ENCODE data around the gene VAV3. TPM values are rescaled to one million over a fixed set of nuclear protein-coding genes. Genes with fewer than 3 reads are reported as not detected.

VAV3 gene
- total RNA-seq, 1 donor from 2014 or later, result 1.8 TPM

GRCh38 chr1:107804134-107804533 lies 160.8 kb downstream of the VAV3 start:
- TF ChIP-seq CTCF (IDR thresholded peaks at IDR 0.05; ENCODE audit: unreplicated experiment), result no peak
- H3K27ac Mint-ChIP-seq, result no peak overlapping the region
- peaks cover 5% of the 10 kb centered on the region for H3K4me1 Mint-ChIP-seq (ENCODE audit: low read depth)
- no peaks in the 10 kb centered on the region for H3K36me3 Mint-ChIP-seq (ENCODE audit: insufficient read depth)
- no peak overlapping the region for H3K4me3 Mint-ChIP-seq (ENCODE audit: low read depth)
- H3K27me3 Mint-ChIP-seq, result no peaks in the 10 kb centered on the region
- DNase-seq (ENCODE audit: low spot score, unreplicated experiment), result no peak
- H3K9me3 Mint-ChIP-seq (ENCODE audit: low read depth), result peaks cover 11% of the 10 kb centered on the region

DNA sequence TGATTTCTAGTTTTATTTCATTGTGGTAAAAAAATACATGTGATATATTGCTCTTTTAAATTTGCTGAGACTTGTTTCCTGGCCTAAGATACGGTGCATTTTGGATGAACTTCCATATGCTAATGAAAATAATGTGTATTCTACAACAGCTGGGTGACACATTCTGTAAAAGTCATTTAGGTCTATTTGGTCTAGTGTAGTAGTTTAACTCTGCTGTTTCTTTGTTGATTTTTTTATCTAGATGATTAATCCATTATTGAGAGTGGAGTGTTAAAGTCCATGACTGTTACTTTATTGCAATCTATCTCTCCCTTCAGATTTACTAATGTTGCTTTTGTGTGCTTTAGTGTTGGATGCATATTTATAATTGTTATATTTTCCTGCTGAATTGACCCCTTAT lies 161.4 kb downstream of the VAV3 start:
- Mint-ChIP-seq H3K27me3 (no peaks in the 10 kb centered on the region), H3K27ac (no peak overlapping the region)

GRCh38 chr1:107802654-107803053 lies 162.3 kb downstream of the VAV3 start:
- H3K27me3 Mint-ChIP-seq, result no peaks in the 10 kb centered on the region
- no peak for TF ChIP-seq CTCF (IDR thresholded peaks at IDR 0.05; ENCODE audit: unreplicated experiment)
- DNase-seq (ENCODE audit: low spot score, unreplicated experiment), result no peak
- H3K27ac Mint-ChIP-seq, result no peak overlapping the region
- H3K4me3 Mint-ChIP-seq (ENCODE audit: low read depth), result no peak overlapping the region
- peaks cover 11% of the 10 kb centered on the region for H3K9me3 Mint-ChIP-seq (ENCODE audit: low read depth)
- peaks cover 5% of the 10 kb centered on the region for H3K4me1 Mint-ChIP-seq (ENCODE audit: low read depth)
- H3K36me3 Mint-ChIP-seq (ENCODE audit: insufficient read depth), result no peaks in the 10 kb centered on the region

More for the DNA sequence above, 161.4 kb downstream of the VAV3 start:
- Mint-ChIP-seq H3K4me3 (ENCODE audit: low read depth) (no peak overlapping the region), H3K4me1 (ENCODE audit: low read depth) (peaks cover 5% of the 10 kb centered on the region), H3K36me3 (ENCODE audit: insufficient read depth) (no peaks in the 10 kb centered on the region), H3K9me3 (ENCODE audit: low read depth) (peaks cover 11% of the 10 kb centered on the region)
- no peak for DNase-seq (ENCODE audit: low spot score, unreplicated experiment)
- no peak for TF ChIP-seq CTCF (IDR thresholded peaks at IDR 0.05; ENCODE audit: unreplicated experiment)

DNA sequence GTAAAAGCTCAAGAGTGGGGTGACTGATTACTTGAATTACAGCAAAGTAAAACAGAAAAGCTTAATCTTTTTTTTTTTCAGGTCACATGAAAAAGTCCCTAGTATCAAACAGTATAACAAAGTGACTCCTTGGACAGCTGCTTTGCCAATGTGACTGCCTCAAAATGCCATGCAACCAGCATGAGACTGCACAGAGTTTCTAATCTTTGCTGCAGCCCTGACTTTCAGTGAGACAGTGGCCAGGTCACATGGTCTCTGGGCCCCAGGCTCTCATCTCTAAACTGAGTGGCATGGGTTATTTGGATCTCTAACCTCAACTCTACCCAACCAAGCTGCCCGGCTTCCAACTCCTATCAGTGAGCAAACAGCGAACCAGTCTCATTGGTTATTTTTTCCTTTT lies 169.0 kb downstream of the VAV3 start:
- no peak overlapping the region for H3K4me3 Mint-ChIP-seq (ENCODE audit: low read depth)
- peaks cover 8% of the 10 kb centered on the region for H3K9me3 Mint-ChIP-seq (ENCODE audit: low read depth)
- no peak for TF ChIP-seq CTCF (IDR thresholded peaks at IDR 0.05; ENCODE audit: unreplicated experiment)
- H3K27me3 Mint-ChIP-seq, result peaks cover 15% of the 10 kb centered on the region
- DNase-seq (ENCODE audit: low spot score, unreplicated experiment), result no peak
- no peak overlapping the region for H3K27ac Mint-ChIP-seq
- H3K4me1 Mint-ChIP-seq (ENCODE audit: low read depth), result no peaks in the 10 kb centered on the region
- no peaks in the 10 kb centered on the region for H3K36me3 Mint-ChIP-seq (ENCODE audit: insufficient read depth)

DNA sequence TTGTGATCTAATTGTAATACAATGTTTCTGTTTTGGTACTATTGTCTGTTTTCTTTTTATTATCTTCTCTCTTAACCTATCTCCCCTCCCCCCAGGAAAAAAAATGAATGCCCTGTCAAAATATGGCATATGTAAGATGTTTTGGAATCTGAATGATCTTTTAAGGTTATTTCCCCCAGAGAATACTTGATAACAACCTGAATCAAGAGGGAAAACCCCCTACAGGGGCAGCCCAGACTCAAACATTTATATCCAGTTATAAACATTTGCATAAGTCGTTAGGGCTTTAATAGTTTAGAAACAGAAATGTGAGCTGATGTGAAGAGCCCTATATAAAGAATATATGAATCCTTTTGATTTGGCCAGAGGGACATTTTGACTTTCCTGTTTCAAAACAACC lies 169.5 kb downstream of the VAV3 start:
- no peaks in the 10 kb centered on the region for H3K4me1 Mint-ChIP-seq (ENCODE audit: low read depth)
- no peak for TF ChIP-seq CTCF (IDR thresholded peaks at IDR 0.05; ENCODE audit: unreplicated experiment)
- DNase-seq (ENCODE audit: low spot score, unreplicated experiment), result no peak
- H3K27ac Mint-ChIP-seq, result no peak overlapping the region
- no peak overlapping the region for H3K4me3 Mint-ChIP-seq (ENCODE audit: low read depth)
- H3K36me3 Mint-ChIP-seq (ENCODE audit: insufficient read depth), result no peaks in the 10 kb centered on the region
- H3K27me3 Mint-ChIP-seq, result peaks cover 15% of the 10 kb centered on the region
- H3K9me3 Mint-ChIP-seq (ENCODE audit: low read depth), result peaks cover 3% of the 10 kb centered on the region

Measured in progenitor cell of endocrine pancreas (in vitro differentiated cells).